ENCODE measurements around the gene PPM1M.

GRCh38 chr3:52256622-52257021 is 11.1 kb downstream of the PPM1M start:
- TF ChIP-seq CTCF (conservative IDR thresholded peaks at IDR 0.05; ENCODE audit: low read depth, low read length): no peak
- no peak for TF ChIP-seq EZH2 (IDR thresholded peaks at IDR 0.05; ENCODE audit: low read length, unreplicated experiment)
